ENCODE data around the gene ATP7A. TPM values are rescaled to one million over a fixed set of nuclear protein-coding genes. Genes with fewer than 3 reads are reported as not detected.
"Not testable (repeated sequence)": the region's sequence is repeated elsewhere in the genome, so short reads cannot be mapped to it uniquely, and the experiment has no call there.

ATP7A gene
- total RNA-seq, 4 donors from 2014 or later = 1.1 to 13.8 (median 6.3) TPM

DNA sequence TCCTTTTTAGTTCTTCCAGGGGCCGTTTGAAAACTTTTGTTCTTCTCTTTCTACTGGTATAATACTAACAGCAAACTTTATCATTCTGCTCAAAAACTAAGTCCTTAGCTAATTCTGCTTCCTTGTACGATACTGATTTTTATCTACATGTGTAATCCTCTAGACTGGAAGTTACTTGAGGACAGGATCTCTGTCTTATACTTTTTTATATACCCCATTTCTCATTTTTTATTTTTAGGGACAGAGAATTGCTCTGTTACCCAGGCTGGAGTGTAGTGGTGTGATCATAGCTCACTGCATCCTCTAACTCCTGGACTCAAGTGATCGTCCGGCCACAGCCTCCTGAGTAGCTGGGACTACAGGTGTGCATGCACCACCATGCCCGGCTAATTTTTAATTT lies 9.0 kb upstream of the ATP7A start:
- no peaks in the 10 kb centered on the region for H3K36me3 ChIP-seq
- H3K4me1 ChIP-seq = peaks cover 0 to 18% (median 5%) of the 10 kb centered on the region in 4 donors
- H3K27ac ChIP-seq = no peak overlapping the region
- no peaks in the 10 kb centered on the region for H3K9me3 ChIP-seq
- TF ChIP-seq POLR2AphosphoS5 (IDR thresholded peaks at IDR 0.05) = no peak
- TF ChIP-seq, protein P1, sequence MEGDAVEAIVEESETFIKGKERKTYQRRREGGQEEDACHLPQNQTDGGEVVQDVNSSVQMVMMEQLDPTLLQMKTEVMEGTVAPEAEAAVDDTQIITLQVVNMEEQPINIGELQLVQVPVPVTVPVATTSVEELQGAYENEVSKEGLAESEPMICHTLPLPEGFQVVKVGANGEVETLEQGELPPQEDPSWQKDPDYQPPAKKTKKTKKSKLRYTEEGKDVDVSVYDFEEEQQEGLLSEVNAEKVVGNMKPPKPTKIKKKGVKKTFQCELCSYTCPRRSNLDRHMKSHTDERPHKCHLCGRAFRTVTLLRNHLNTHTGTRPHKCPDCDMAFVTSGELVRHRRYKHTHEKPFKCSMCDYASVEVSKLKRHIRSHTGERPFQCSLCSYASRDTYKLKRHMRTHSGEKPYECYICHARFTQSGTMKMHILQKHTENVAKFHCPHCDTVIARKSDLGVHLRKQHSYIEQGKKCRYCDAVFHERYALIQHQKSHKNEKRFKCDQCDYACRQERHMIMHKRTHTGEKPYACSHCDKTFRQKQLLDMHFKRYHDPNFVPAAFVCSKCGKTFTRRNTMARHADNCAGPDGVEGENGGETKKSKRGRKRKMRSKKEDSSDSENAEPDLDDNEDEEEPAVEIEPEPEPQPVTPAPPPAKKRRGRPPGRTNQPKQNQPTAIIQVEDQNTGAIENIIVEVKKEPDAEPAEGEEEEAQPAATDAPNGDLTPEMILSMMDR (IDR thresholded peaks at IDR 0.05) = no peak
- TF ChIP-seq POLR2A (IDR thresholded peaks at IDR 0.05) = no peak
- TF ChIP-seq EP300 (IDR thresholded peaks at IDR 0.05; ENCODE audit: low read depth) = no peak
- intact Hi-C loops (cut with DNase I; ENCODE audit: low total_unique reads) = no loop called here
- DNase-seq = no peak
- no peaks in the 10 kb centered on the region for H3K27me3 ChIP-seq
- in situ Hi-C loops (cut with MboI; ENCODE audit: low pct_ligation_motif_present in 1 of 4, low pct_unique_long_range_greater_than_20kb in 1 of 4, low sequenced_read_pairs in 3 of 4) = loop anchor here in 1 of 4 donors (25.0 kb wide), 1 partner anchor 211 kb away; the partner anchor contains the start of gene PGK1
- peak overlapping the region in 1 of 4 donors; percentile 71 for H3K4me3 ChIP-seq
- WGBS, 2 donors (ENCODE audit: low coverage in 1 of 2) = 86 to 89% methylated on average over 4 to 5 of the region's 5 CpGs

DNA sequence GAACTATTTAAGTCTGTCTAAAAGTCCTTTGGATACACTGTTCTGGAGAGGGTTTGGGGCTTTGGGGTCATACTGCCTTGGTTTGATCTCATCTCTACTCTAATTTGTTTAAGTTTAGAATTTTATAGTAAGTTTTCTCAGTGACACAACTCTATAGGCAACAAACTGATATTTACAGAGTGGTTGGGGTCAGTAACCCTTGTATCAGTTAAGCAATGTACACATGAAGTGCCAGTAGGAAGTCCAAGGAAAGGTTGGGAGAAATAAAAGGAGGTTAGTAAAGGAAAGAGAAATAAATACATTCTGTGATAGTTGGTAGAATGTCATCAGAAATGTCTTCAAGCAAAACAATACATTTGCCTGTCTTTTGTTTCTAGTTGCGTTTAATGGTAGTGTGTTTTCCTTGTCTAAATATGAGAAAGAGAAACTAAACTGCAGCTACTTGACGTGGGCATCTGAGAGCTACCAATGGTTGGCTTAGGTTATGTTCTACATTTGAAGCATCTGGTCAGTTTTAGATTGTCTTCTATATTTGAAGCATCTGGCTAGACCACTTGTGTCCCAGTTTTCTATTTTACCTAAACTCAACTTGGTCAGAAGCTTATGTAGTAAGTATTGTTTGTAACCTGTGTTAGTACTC lies 6.9 kb downstream of the ATP7A start:
- intact Hi-C loops (cut with DNase I; ENCODE audit: low total_unique reads) = no loop called here
- Histone ChIP-seq H3K36me3 (no peaks in the 10 kb centered on the region), H3K4me3 (no peak overlapping the region), H3K27me3 (no peaks in the 10 kb centered on the region), H3K9me3 (no peaks in the 10 kb centered on the region), H3K27ac (no peak overlapping the region), H3K4me1 (peaks cover 0 to 6% (median 1%) of the 10 kb centered on the region in 4 donors)
- no peak for TF ChIP-seq POLR2AphosphoS5 (IDR thresholded peaks at IDR 0.05)
- TF ChIP-seq, protein P1 (IDR thresholded peaks at IDR 0.05) = no peak
- TF ChIP-seq POLR2A (IDR thresholded peaks at IDR 0.05) = no peak
- no peak for TF ChIP-seq EP300 (IDR thresholded peaks at IDR 0.05; ENCODE audit: low read depth)
- no peak for DNase-seq
- in situ Hi-C loops (cut with MboI; ENCODE audit: low pct_ligation_motif_present in 1 of 4, low pct_unique_long_range_greater_than_20kb in 1 of 4, low sequenced_read_pairs in 3 of 4) = loop anchor here in 2 of 4 donors (10.0 to 25.0 kb wide), 2 partner anchors 107 to 195 kb away; partner anchors contain the start of gene PGK1 (in 1 of the 2)
- 40 to 44% methylated on average over 1 to 2 of the region's 2 CpGs for WGBS, 2 donors (ENCODE audit: low coverage in 1 of 2)

DNA sequence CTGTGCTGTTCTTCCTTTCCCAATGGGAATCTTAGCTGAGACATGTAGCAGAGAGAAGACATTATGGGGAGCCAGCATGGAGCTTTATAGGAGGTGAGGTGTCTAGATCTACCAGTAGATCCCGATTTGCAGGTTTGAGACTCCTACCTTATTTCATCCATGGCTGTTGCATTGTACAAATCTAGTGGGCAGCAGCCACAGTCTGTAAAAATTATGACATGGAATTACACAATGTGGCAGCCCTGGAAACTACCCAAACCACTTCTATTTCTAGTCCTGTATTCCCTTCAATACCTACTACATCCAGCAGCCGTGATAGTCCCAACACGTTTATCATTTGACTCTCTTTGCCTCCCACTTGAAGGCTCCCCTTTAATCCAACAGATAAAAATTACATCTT lies 8.1 kb downstream of the ATP7A start:
- DNase-seq = no peak
- H3K9me3 ChIP-seq = no peaks in the 10 kb centered on the region
- 60% methylated on average over 3 of the region's 3 CpGs; no CpG with 5 or more reads in 1 of the 2 donors for WGBS, 2 donors (ENCODE audit: low coverage in 1 of 2)
- in situ Hi-C loops (cut with MboI; ENCODE audit: low pct_ligation_motif_present in 1 of 4, low pct_unique_long_range_greater_than_20kb in 1 of 4, low sequenced_read_pairs in 3 of 4) (loop anchor here in 2 of 4 donors (10.0 to 25.0 kb wide), 2 partner anchors 106 to 194 kb away; partner anchors contain the start of gene PGK1 (in 1 of the 2)), intact Hi-C loops (cut with DNase I; ENCODE audit: low total_unique reads) (no loop called here)
- peaks cover 0 to 3% (median under 1%) of the 10 kb centered on the region in 4 donors for H3K4me1 ChIP-seq
- no peaks in the 10 kb centered on the region for H3K27me3 ChIP-seq
- TF ChIP-seq POLR2A (IDR thresholded peaks at IDR 0.05) = no peak
- TF ChIP-seq EP300 (IDR thresholded peaks at IDR 0.05; ENCODE audit: low read depth) = no peak
- TF ChIP-seq POLR2AphosphoS5 (IDR thresholded peaks at IDR 0.05) = no peak
- TF ChIP-seq, protein P1 (IDR thresholded peaks at IDR 0.05) = no peak
- H3K27ac ChIP-seq = no peak overlapping the region
- no peak overlapping the region for H3K4me3 ChIP-seq
- no peaks in the 10 kb centered on the region for H3K36me3 ChIP-seq

DNA sequence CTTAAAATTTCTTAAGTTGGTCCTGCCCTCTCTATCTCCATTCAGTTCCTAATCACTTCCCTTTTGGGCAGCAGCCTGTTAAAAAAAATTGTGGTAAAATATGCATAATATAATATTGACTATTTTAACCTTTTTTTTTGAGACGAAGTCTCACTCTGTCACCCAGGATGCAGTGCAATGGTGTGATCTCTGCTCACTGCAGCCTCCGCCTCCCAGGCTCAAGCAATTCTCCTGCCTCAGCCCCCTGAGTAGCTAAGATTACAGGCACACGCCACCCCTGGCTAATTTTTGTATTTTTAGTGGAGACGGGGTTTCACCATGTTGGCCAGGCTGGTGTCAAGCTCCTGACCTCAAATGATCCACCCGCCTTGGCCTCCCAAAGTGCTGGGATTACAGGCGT lies 8.9 kb downstream of the ATP7A start:
- in situ Hi-C loops (cut with MboI; ENCODE audit: low pct_ligation_motif_present in 1 of 4, low pct_unique_long_range_greater_than_20kb in 1 of 4, low sequenced_read_pairs in 3 of 4) = loop anchor here in 2 of 4 donors (10.0 to 25.0 kb wide), 2 partner anchors 105 to 193 kb away; partner anchors contain the start of gene PGK1 (in 1 of the 2)
- H3K27me3 ChIP-seq; H3K27ac ChIP-seq; H3K4me3 ChIP-seq; intact Hi-C loops (cut with DNase I; ENCODE audit: low total_unique reads); H3K36me3 ChIP-seq; DNase-seq; H3K9me3 ChIP-seq; H3K4me1 ChIP-seq: not testable (repeated sequence)
- 80 to 88% methylated on average over 1 to 6 of the region's 6 CpGs for WGBS, 2 donors (ENCODE audit: low coverage in 1 of 2)

All from transverse colon (tissue), 4 donors.